ENCODE measurements around the gene SNU13. TPM values are rescaled to one million over a fixed set of nuclear protein-coding genes. Genes with fewer than 3 reads are reported as not detected.
"Not testable (repeated sequence)": the region's sequence is repeated elsewhere in the genome, so short reads cannot be mapped to it uniquely, and the experiment has no call there.

The SNU13 gene
- total and polyA plus RNA-seq, 12 donors, result 183 to 323 (median 197) TPM

DNA sequence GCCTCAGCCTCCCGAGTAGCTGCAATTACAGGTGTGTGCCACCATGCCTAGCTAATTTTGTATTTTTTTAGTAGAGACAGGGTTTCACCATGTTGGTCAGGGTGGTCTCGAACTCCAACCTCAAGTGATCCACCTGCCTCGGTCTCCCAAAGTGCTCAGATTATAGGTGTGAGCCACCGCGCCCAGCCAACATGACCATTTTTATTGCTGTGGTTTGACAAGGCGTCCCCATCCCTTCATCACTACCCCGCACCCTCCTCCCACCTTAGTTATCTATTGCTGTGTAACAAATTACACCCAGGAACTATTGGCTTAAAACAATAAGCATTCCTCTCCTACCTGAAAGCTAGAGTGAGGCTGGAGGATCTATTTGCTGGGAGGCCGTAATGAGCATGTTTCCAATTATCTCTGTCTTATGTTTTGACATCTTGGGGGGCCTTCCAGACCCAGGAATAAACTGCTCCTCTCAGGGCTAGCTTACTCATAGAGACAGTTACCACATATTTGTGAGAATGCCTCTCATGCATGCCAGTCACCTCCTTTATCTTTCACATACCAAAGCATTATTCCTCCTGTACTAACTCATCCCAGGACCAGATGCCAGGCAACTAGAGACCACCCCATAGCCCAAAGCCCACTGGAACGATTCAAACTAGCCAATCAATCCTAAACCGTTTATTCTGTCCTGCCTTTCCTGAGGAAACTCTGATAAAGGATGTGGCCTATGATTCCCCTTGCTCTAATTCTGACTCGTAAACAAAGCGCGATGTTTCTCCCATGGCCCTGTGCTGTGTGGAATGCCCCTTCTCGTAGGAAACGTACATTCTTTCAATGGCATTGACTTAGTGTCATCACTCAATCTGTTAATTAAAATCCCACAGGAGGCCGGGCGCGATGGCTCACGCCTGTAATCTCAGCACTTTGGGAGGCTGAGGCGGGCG, 19.4 kb downstream of the SNU13 start:
- TF ChIP-seq, protein P1, sequence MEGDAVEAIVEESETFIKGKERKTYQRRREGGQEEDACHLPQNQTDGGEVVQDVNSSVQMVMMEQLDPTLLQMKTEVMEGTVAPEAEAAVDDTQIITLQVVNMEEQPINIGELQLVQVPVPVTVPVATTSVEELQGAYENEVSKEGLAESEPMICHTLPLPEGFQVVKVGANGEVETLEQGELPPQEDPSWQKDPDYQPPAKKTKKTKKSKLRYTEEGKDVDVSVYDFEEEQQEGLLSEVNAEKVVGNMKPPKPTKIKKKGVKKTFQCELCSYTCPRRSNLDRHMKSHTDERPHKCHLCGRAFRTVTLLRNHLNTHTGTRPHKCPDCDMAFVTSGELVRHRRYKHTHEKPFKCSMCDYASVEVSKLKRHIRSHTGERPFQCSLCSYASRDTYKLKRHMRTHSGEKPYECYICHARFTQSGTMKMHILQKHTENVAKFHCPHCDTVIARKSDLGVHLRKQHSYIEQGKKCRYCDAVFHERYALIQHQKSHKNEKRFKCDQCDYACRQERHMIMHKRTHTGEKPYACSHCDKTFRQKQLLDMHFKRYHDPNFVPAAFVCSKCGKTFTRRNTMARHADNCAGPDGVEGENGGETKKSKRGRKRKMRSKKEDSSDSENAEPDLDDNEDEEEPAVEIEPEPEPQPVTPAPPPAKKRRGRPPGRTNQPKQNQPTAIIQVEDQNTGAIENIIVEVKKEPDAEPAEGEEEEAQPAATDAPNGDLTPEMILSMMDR (IDR thresholded peaks at IDR 0.05), result no peak
- ATAC-seq (no peak), DNase-seq (no peak)
- peaks cover 0 to 24% (median 5%) of the 10 kb centered on the region in 9 donors for H3K4me1 ChIP-seq
- no peak overlapping the region for H3K27ac ChIP-seq
- intact Hi-C loops (cut with DNase I), result no loop called here
- H3K36me3 ChIP-seq, result peaks cover 0 to 35% (median 8%) of the 10 kb centered on the region in 9 donors
- no peak overlapping the region for H3K4me3 ChIP-seq
- H3K9me3 ChIP-seq, result no peaks in the 10 kb centered on the region
- H3K27me3 ChIP-seq, result no peaks in the 10 kb centered on the region
- WGBS, 2 donors, result 79 to 84% methylated on average over 21 of the region's 21 CpGs

DNA sequence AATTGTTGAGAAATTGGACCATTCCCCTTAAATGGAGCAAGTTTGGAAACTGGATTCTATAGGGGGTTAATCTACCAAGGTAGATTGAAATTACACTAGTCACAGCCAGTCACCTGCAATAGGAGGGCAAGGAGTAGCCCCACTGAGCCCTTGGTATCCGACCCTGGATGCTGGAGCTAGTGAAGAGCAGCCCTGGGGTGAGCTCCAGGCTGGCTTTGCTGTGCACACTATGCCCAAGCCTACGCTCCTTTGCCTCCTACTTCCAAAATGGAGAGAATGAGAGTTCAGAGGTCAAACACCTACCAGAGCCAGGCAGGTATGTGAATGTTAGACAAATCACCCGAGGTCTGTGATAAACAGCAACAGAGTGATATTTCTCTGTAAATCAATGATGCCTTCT, 23.7 kb downstream of the SNU13 start:
- DNase-seq, result no peak
- no peak for ATAC-seq
- intact Hi-C loops (cut with DNase I), result no loop called here
- H3K4me1 ChIP-seq, result peaks cover 0 to 34% (median 12%) of the 10 kb centered on the region in 9 donors
- TF ChIP-seq, protein P1 (IDR thresholded peaks at IDR 0.05), result no peak
- H3K27me3 ChIP-seq, result no peaks in the 10 kb centered on the region
- H3K9me3 ChIP-seq, result no peaks in the 10 kb centered on the region
- no peak overlapping the region for H3K4me3 ChIP-seq
- 89 to 92% methylated on average over 3 of the region's 3 CpGs for WGBS, 2 donors
- peak overlapping the region in 1 of 10 donors; percentile 14 for H3K27ac ChIP-seq
- H3K36me3 ChIP-seq, result peaks cover 0 to 57% (median 40%) of the 10 kb centered on the region in 9 donors

DNA sequence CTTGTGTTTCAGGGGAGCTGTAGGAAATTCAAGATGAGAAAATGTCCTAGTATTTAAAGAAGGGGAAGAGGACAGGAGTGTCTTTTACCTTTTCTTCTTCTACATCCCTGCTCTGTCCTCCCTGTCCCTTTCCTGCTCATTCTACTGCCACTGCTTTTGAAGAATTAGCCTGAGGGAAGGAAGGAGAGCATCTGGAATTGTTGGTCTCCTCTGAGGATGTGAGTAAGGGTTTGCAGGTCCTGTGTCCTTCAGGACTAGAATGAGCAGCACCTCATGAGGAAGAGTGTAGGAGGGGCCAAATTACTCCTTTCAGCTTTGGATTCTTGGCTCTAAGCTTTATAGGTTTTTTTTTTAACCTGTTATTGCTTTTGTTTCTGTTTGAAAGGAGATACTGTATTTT, 24.2 kb downstream of the SNU13 start:
- DNase-seq (no peak), ATAC-seq (no peak)
- no peaks in the 10 kb centered on the region for H3K27me3 ChIP-seq
- H3K27ac ChIP-seq, result no peak overlapping the region
- TF ChIP-seq, protein P1 (IDR thresholded peaks at IDR 0.05), result no peak
- peaks cover 0 to 39% (median 15%) of the 10 kb centered on the region in 9 donors for H3K4me1 ChIP-seq
- intact Hi-C loops (cut with DNase I), result no loop called here
- no peaks in the 10 kb centered on the region for H3K9me3 ChIP-seq
- peaks cover 0 to 62% (median 45%) of the 10 kb centered on the region in 9 donors for H3K36me3 ChIP-seq
- no peak overlapping the region for H3K4me3 ChIP-seq

DNA sequence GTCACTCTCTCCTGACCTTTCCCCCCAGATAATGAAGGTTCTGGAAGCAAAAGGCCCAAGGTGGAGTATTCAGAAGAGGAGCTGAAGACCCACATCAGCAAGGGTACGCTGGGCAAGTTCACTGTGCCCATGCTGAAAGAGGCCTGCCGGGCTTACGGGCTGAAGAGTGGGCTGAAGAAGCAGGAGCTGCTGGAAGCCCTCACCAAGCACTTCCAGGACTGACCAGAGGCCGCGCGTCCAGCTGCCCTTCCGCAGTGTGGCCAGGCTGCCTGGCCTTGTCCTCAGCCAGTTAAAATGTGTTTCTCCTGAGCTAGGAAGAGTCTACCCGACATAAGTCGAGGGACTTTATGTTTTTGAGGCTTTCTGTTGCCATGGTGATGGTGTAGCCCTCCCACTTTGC, 25.1 kb downstream of the SNU13 start:
- intact Hi-C loops (cut with DNase I); DNase-seq; H3K4me3 ChIP-seq; H3K27ac ChIP-seq; H3K9me3 ChIP-seq; ATAC-seq; H3K27me3 ChIP-seq: not testable (repeated sequence)
- 82% methylated on average over 9 of the region's 9 CpGs for WGBS, 2 donors
- Histone ChIP-seq H3K4me1 (peaks cover 0 to 40% (median 15%) of the 10 kb centered on the region in 9 donors), H3K36me3 (peaks cover 0 to 71% (median 54%) of the 10 kb centered on the region in 9 donors)

DNA sequence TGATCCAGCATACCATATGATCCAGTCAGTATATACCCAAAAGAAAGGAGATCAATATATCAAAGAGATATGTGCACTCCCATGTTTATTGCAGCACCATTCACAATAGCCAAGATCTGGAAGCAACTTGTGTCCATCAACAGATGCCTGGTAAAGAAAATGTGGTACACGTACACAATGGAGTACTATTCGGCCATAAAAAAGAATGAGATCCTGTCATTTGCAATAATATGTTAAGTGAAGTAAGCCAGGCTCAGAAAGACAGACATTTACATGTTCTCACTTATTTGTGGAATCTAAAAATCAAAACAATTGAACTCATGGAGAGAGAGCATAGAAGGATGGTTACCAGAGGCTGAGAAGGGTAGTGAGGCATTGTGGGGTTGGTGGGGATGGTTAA, 27.0 kb downstream of the SNU13 start:
- Histone ChIP-seq H3K36me3 (peaks cover 4 to 89% (median 73%) of the 10 kb centered on the region in 9 donors), H3K9me3 (no peaks in the 10 kb centered on the region), H3K27ac (peak overlapping the region in 4 of 10 donors; percentile 55 to 80 (median 64)), H3K4me1 (peaks cover 0 to 25% (median 9%) of the 10 kb centered on the region in 9 donors), H3K4me3 (no peak overlapping the region), H3K27me3 (no peaks in the 10 kb centered on the region)
- intact Hi-C loops (cut with DNase I), result no loop called here
- no peak for ATAC-seq
- WGBS, 2 donors, result 92 to 93% methylated on average over 2 of the region's 2 CpGs
- DNase-seq, result no peak
- TF ChIP-seq, protein P1 (IDR thresholded peaks at IDR 0.05), result no peak
